ENCODE measurements around the gene SPACDR. TPM values are rescaled to one million over a fixed set of nuclear protein-coding genes. Genes with fewer than 3 reads are reported as not detected.
A peak's percentile ranks its signal among the peaks of the same experiment; 100 is the strongest.
"Not testable (repeated sequence)": the region's sequence is repeated elsewhere in the genome, so short reads cannot be mapped to it uniquely, and the experiment has no call there.

The SPACDR gene
- total RNA-seq, 1 donor from 2014 or later: 0.88 TPM

DNA sequence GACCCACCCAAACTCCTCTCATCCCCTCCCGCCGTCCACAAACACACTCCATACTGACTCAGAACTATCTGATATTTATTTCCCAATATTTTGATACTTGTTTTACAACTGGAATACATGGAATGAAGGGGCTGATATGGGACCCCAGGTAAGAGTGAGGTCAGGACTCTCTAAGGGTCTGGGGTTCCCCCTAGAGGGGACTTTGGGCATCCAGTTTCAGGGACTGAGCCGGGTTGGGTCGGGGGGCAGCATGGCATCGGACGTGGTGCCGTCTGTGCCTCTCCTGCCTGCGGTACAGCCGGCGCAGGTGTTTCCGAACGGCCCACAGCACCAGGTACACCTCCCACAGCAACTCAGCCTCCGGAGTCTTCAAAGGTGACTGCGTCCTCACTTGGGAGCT, 7.5 kb downstream of the SPACDR start:
- Histone ChIP-seq H3K4me3 (no peak overlapping the region), H3K27ac (replicated peaks) (no peak overlapping the region), H3K9me3 (replicated peaks) (no peaks in the 10 kb centered on the region), H3K4me1 (no peaks in the 10 kb centered on the region), H3K36me3 (peaks cover 4% of the 10 kb centered on the region), H3K27me3 (ENCODE audit: low read depth) (no peaks in the 10 kb centered on the region)
- TF ChIP-seq, protein P1, sequence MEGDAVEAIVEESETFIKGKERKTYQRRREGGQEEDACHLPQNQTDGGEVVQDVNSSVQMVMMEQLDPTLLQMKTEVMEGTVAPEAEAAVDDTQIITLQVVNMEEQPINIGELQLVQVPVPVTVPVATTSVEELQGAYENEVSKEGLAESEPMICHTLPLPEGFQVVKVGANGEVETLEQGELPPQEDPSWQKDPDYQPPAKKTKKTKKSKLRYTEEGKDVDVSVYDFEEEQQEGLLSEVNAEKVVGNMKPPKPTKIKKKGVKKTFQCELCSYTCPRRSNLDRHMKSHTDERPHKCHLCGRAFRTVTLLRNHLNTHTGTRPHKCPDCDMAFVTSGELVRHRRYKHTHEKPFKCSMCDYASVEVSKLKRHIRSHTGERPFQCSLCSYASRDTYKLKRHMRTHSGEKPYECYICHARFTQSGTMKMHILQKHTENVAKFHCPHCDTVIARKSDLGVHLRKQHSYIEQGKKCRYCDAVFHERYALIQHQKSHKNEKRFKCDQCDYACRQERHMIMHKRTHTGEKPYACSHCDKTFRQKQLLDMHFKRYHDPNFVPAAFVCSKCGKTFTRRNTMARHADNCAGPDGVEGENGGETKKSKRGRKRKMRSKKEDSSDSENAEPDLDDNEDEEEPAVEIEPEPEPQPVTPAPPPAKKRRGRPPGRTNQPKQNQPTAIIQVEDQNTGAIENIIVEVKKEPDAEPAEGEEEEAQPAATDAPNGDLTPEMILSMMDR (IDR thresholded peaks at IDR 0.05; ENCODE audit: borderline replicate concordance): no peak
- intact Hi-C loops (cut with micrococcal nuclease): no loop called here
- no peak for DNase-seq

DNA sequence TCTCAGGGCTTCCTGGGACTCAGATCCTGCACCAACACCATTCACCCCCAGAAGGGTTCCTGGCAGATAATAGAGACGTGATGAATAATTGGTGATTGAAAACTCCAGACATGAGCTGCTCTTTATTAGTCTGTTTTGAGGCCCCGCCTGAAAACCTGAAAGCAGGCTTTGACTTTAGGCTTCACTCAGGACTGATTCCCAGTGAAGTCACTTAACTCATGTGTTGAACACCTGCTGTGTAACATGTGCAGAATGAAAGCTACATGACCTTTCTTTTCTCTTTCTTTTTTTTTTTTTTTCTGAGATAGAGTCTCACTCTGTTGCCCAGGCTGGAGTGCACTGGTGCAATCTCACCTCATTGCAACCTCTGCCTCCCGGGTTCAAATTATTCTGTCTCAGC, 8.9 kb downstream of the SPACDR start:
- intact Hi-C loops (cut with micrococcal nuclease): no loop called here
- TF ChIP-seq, protein P1 (IDR thresholded peaks at IDR 0.05; ENCODE audit: borderline replicate concordance): no peak
- no peak overlapping the region for H3K27ac ChIP-seq (replicated peaks)
- H3K4me1 ChIP-seq: peaks cover 8% of the 10 kb centered on the region
- no peak for DNase-seq
- H3K36me3 ChIP-seq: peaks cover 4% of the 10 kb centered on the region
- H3K9me3 ChIP-seq (replicated peaks): no peaks in the 10 kb centered on the region
- no peaks in the 10 kb centered on the region for H3K27me3 ChIP-seq (ENCODE audit: low read depth)
- no peak overlapping the region for H3K4me3 ChIP-seq

DNA sequence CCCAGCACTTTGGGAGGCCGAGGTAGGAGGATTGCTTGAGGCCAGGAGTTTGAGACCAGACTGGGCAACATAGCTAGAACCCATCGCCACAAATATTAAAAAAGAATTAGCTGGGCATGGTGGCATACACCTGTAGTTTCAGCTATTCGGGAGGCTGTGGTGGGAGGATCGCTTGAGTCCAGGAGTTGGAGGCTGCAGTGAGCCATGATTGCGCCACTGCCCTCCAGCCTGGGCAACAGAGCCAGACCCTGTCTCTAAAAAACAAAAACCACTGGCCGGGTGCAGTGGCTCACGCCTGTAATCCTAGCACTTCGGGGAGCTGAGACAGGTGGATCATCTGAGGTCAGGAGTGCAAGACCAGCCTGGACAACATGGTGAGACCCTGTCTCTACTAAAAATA, 10.2 kb downstream of the SPACDR start:
- DNase-seq; H3K27me3 ChIP-seq (ENCODE audit: low read depth); intact Hi-C loops (cut with micrococcal nuclease): not testable (repeated sequence)

DNA sequence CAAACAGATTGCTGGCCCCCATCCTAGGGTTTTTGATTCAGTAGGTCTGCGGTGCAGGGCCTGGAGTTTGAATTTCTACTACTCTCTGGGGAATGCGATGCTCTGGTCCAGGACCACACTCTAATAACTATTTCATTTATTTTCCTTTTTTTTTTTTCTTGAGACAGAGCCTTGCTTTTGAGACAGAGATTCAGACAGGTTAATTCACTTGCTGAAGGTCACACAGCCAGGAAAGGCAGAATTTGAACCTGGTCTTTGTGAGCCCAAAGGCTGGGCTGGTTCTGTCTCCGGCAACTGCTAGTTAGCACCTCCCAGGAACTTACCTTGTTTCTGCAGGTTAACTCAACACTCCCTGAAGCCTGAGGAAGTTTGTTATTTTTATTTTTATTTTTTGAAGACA, 11.5 kb downstream of the SPACDR start:
- intact Hi-C loops (cut with micrococcal nuclease): no loop called here
- no peak overlapping the region for H3K4me3 ChIP-seq
- no peak overlapping the region for H3K27ac ChIP-seq (replicated peaks)
- no peaks in the 10 kb centered on the region for H3K36me3 ChIP-seq
- DNase-seq: no peak
- no peaks in the 10 kb centered on the region for H3K27me3 ChIP-seq (ENCODE audit: low read depth)
- H3K9me3 ChIP-seq (replicated peaks): no peaks in the 10 kb centered on the region
- TF ChIP-seq, protein P1 (IDR thresholded peaks at IDR 0.05; ENCODE audit: borderline replicate concordance): no peak
- peaks cover 12% of the 10 kb centered on the region for H3K4me1 ChIP-seq

More for the DNA sequence above, 10.2 kb downstream of the SPACDR start:
- H3K27ac ChIP-seq (replicated peaks); H3K9me3 ChIP-seq (replicated peaks); H3K36me3 ChIP-seq; H3K4me3 ChIP-seq: not testable (repeated sequence)
- peaks cover 12% of the 10 kb centered on the region for H3K4me1 ChIP-seq

DNA sequence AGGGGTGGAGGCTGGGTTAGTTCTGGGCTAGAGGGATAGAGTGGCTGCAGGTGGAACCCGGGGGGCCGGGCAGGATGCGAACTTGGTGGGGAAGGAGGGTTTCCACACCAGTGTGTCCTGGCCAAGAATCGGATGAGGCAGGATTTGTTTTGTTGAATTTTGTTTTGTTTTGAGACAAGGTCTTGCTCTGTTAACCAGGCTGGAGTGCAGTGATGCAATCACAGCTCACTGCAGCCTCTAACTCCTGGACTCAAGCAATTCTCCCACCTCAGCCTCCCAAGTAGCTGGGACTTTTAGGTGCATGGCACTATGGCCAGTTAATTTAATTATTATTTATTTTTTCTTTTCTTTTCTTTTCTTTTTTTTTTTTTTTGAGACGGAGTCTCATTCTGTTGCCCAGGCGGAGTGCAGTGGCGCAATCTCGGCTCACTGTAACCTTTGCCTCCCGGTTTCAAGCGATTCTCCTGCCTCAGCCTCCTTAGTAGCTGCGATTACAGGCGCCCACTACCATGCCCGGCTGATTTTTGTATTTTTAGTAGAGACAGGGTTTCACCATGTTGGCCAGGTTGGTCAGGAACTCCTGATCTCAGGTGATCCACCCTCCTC, 14.8 kb downstream of the SPACDR start:
- H3K27ac ChIP-seq (replicated peaks): peak overlapping the region; percentile 94
- TF ChIP-seq, protein P1 (IDR thresholded peaks at IDR 0.05; ENCODE audit: borderline replicate concordance): no peak
- H3K4me1 ChIP-seq: peaks cover 26% of the 10 kb centered on the region
- no peaks in the 10 kb centered on the region for H3K27me3 ChIP-seq (ENCODE audit: low read depth)
- H3K36me3 ChIP-seq: no peaks in the 10 kb centered on the region
- H3K4me3 ChIP-seq: peak overlapping the region; percentile 76
- no peaks in the 10 kb centered on the region for H3K9me3 ChIP-seq (replicated peaks)
- DNase-seq: no peak
- intact Hi-C loops (cut with micrococcal nuclease): no loop called here

DNA sequence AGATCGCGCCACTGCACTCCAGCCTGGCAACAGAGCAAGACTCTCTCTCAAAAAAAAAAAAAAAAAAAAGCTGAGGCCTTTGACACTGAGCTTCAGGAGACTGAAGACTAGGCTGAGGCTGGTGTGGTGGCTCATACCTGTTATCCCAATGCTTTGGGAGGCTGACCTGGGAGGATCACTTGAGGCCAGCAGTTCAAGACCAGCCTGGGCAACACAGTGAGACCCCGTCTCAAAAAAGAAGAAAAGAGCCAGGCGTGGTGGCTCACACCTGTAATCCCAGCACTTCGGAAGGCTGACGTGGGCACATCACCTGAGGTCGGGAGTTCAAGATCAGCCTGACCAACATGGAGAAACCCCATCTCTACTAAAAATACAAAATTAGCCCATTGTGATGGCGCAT, 16.7 kb downstream of the SPACDR start:
- H3K27ac ChIP-seq (replicated peaks); H3K27me3 ChIP-seq (ENCODE audit: low read depth); H3K4me3 ChIP-seq; H3K36me3 ChIP-seq; intact Hi-C loops (cut with micrococcal nuclease); H3K9me3 ChIP-seq (replicated peaks); DNase-seq: not testable (repeated sequence)
- peaks cover 34% of the 10 kb centered on the region for H3K4me1 ChIP-seq

All from left ventricle myocardium inferior (tissue), 1 donor.